RWPE1 (cell line): ENCODE results near the gene DTD1.

Experiments used
- CTCF ChIA-PET: fragments of 350-600 bp; sonication (Branson Sonifier 250); formaldehyde crosslinking; extraction: SDS; loops from one replicate; lab custom pipeline; 2021; lab: Yijun Ruan, JAX
- POLR2A ChIA-PET: fragments of 400-600 bp; formaldehyde crosslinking; extraction: SDS; loops from one replicate; lab custom pipeline; 2020; ENCODE audit warnings: antibody characterized with exemption; ENCODE audit not compliant: low non-redundant PET; lab: Yijun Ruan, JAX
- DNase-seq: peaks from one replicate; pipeline ENCODE4 v3.0.0; 2012; ENCODE audit warnings: low spot score
- H3K27ac ChIP-seq: fragments of 450-650 bp; 2 replicates; pipeline ENCODE4 v1.5.1; 2017
- TF ChIP-seq, protein P1 (sequence below): fragments of 450-650 bp; conservative IDR thresholded peaks from 2 replicates; pipeline ENCODE4 v1.5.1; 2017; ENCODE audit warnings: low read depth, mild to moderate bottlenecking

The DTD1 gene

GRCh38 chr20:18712882-18713281, 125.0 kb downstream of the DTD1 start:
- CTCF ChIA-PET: no interaction called here
- POLR2A ChIA-PET: no interaction called here
- no peak for DNase-seq
- TF ChIP-seq, protein P1, sequence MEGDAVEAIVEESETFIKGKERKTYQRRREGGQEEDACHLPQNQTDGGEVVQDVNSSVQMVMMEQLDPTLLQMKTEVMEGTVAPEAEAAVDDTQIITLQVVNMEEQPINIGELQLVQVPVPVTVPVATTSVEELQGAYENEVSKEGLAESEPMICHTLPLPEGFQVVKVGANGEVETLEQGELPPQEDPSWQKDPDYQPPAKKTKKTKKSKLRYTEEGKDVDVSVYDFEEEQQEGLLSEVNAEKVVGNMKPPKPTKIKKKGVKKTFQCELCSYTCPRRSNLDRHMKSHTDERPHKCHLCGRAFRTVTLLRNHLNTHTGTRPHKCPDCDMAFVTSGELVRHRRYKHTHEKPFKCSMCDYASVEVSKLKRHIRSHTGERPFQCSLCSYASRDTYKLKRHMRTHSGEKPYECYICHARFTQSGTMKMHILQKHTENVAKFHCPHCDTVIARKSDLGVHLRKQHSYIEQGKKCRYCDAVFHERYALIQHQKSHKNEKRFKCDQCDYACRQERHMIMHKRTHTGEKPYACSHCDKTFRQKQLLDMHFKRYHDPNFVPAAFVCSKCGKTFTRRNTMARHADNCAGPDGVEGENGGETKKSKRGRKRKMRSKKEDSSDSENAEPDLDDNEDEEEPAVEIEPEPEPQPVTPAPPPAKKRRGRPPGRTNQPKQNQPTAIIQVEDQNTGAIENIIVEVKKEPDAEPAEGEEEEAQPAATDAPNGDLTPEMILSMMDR: no peak
- H3K27ac ChIP-seq: no peak overlapping the region

DNA sequence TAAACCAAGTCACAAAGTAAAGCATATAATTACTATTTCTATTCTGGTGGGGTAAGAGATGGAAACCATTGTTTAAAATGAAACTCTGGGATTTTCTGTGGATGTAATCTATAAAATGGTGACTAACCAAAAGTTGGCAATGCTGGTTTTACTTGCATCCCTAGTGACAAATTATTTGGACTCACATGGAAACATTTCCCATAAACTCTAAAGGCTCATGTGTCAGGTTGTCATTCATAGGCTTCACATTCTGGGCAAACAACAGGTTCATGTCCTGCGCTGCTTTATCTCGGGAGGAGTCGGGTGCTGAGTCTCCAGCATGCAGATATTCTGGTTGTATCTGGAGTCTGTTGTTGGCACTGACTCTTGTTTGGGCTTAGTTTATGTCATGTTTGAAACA, 127.7 kb downstream of the DTD1 start:
- POLR2A ChIA-PET: no interaction called here
- TF ChIP-seq, protein P1: no peak
- no peak for DNase-seq
- CTCF ChIA-PET: interaction anchor here (1.0 kb wide), 1 partner anchor 83 kb away, joined by 3 read pairs; no protein-coding TSS in a partner anchor
- no peak overlapping the region for H3K27ac ChIP-seq

GRCh38 chr20:18717062-18717461, 129.2 kb downstream of the DTD1 start:
- no peak for DNase-seq
- ChIA-PET CTCF (no interaction called here), POLR2A (no interaction called here)
- TF ChIP-seq, protein P1: no peak
- H3K27ac ChIP-seq: no peak overlapping the region

- no peak for DNase-seq
- no peak overlapping the region for H3K27ac ChIP-seq
- TF ChIP-seq, protein P1: no peak
- CTCF ChIA-PET: interaction anchor here (0.6 to 0.7 kb wide), 2 partner anchors 462 to 498 kb away, joined by 3 to 4 read pairs; no protein-coding TSS in a partner anchor
- POLR2A ChIA-PET: no interaction called here
Measured at GRCh38 chr20:18718129-18718528, 130.3 kb downstream of the DTD1 start.

GRCh38 chr20:18719426-18719825, 131.6 kb downstream of the DTD1 start:
- no peak overlapping the region for H3K27ac ChIP-seq
- DNase-seq: no peak
- CTCF ChIA-PET: no interaction called here
- TF ChIP-seq, protein P1: no peak
- POLR2A ChIA-PET: no interaction called here

- CTCF ChIA-PET: no interaction called here
- POLR2A ChIA-PET: no interaction called here
- TF ChIP-seq, protein P1: no peak
- H3K27ac ChIP-seq: no peak overlapping the region
- DNase-seq: no peak
Measured at GRCh38 chr20:18721551-18722115, 133.8 kb downstream of the DTD1 start.
